Stimulated activated CD8-positive, alpha-beta memory T cell treated with anti-CD3 and anti-CD28 coated beads, Interleukin-4, amount 100 ng/mL, for 1 hour (primary cell): ENCODE measurements around the gene PHYH.
A peak's percentile ranks its signal among the peaks of the same experiment; 100 is the strongest.
"Not testable (repeated sequence)": the region's sequence is repeated elsewhere in the genome, so short reads cannot be mapped to it uniquely, and the experiment has no call there.

Experiments
- DNase-seq, 2 donors: peaks; one replicate each; pipeline ENCODE4 v3.0.0-alpha.2; 2020; ENCODE audit warnings: low read depth in 2 of 2, low spot score in 1 of 2

Gene PHYH

GRCh38 chr10:13299437-13300287 lies at the start of gene PHYH:
TSS of gene PHYH (minus strand) at chr10:13300064. CDS start at chr10:13300042, 22 bp downstream.
- DNase-seq, result peak; percentile 42 to 66

- DNase-seq, result peak; percentile 39 to 53
Measured at GRCh38 chr10:13348216-13349017, 48.6 kb upstream of the PHYH start, which contains the start of gene SEPHS1. TSS of gene SEPHS1 (minus strand) at chr10:13348293. CDS start at chr10:13344950, 3,343 bp downstream.

- DNase-seq, result peak; percentile 41 to 53
Measured at GRCh38 chr10:13347500-13348156, 47.8 kb upstream of the PHYH start.

- no peak for DNase-seq
Measured at GRCh38 chr10:13347043-13347499, 47.2 kb upstream of the PHYH start.

GRCh38 chr10:13346283-13347042 lies 46.6 kb upstream of the PHYH start:
- no peak for DNase-seq

GRCh38 chr10:13340626-13341376 lies 40.9 kb upstream of the PHYH start:
- DNase-seq, result no peak

GRCh38 chr10:13340068-13340467 lies 40.2 kb upstream of the PHYH start:
- no peak for DNase-seq

GRCh38 chr10:13338390-13339110 lies 38.7 kb upstream of the PHYH start:
- no peak for DNase-seq

- DNase-seq, result no peak
Measured at GRCh38 chr10:13337827-13338196, 37.9 kb upstream of the PHYH start.

GRCh38 chr10:13337128-13337826 lies 37.4 kb upstream of the PHYH start:
- DNase-seq, result no peak

GRCh38 chr10:13335881-13336280 lies 36.0 kb upstream of the PHYH start:
- DNase-seq, result no peak

- no peak for DNase-seq
Measured at GRCh38 chr10:13334556-13334955, 34.7 kb upstream of the PHYH start.

- DNase-seq, result no peak
Measured at GRCh38 chr10:13331646-13332045, 31.8 kb upstream of the PHYH start.

- not testable (repeated sequence) for DNase-seq
Measured at GRCh38 chr10:13330980-13331379, 31.1 kb upstream of the PHYH start.

GRCh38 chr10:13329565-13329964 lies 29.7 kb upstream of the PHYH start:
- no peak for DNase-seq

GRCh38 chr10:13328613-13329012 lies 28.7 kb upstream of the PHYH start:
- DNase-seq, result no peak

- no peak for DNase-seq
Measured at GRCh38 chr10:13328126-13328525, 28.3 kb upstream of the PHYH start.

GRCh38 chr10:13327534-13327933 lies 27.7 kb upstream of the PHYH start:
- DNase-seq, result no peak
